ENCODE measurements around the gene EFEMP1.
"Not testable (repeated sequence)": the region's sequence is repeated elsewhere in the genome, so short reads cannot be mapped to it uniquely, and the experiment has no call there.

Gene EFEMP1

DNA sequence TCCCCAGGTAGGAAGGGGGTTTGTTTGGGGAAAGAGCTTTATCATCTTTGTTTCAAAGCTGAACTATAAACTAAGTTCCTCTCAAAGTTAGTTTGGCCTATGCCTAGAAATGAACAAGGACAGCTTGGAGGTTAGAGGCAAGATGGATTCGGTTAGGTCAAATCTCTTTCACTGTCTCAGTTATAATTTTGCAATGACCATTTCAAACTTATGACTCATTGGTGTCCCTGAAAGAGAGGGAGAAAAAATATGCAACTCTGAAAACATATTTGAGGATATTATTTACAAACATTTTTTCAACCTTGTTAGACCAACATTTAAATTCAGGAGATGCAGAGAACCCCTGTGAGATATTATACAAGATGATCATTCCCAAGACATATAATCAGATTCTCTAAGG is 95.7 kb downstream of the EFEMP1 start:
- ATAC-seq (no peak), DNase-seq (no peak)

DNA sequence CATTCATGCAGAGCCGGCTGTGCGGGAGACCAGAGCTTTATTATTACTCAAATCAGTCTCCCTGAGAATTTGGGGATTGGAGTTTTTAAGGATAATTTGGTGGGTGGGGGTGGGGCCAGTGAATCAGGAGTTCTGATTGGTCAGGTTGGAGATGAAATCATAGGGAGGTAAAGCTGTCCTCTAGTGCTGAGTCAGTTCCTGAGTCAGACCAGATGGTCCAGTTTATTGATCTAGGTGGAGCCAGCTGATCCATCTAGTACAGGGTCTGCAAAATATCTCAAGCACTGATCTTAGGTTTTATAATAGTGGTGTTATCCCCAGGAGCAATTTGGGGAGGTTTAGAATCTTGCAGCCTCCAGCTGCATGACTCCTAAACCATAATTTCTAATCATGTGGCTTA is 96.2 kb downstream of the EFEMP1 start:
- ATAC-seq, DNase-seq: not testable (repeated sequence)

DNA sequence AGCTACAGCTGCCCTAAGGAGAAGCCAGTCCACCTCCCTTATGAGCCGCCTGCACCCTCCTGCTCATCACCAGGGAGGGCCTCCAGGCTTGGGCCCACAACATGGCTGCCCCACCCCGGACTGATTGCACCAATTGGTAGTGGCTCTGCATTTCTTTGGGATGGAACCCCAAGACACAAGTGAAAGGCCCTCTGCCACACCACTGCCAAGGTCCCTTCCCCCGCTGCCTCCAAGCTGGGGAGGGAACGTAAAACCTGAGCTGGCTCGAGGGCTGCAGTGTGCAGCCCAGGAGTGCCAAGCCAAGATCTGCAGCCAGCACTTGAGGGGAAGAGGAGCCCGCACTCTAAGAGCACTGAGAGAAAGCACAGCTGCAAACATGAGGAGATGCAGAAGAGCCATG is 97.3 kb downstream of the EFEMP1 start:
- ATAC-seq (no peak), DNase-seq (no peak)

DNA sequence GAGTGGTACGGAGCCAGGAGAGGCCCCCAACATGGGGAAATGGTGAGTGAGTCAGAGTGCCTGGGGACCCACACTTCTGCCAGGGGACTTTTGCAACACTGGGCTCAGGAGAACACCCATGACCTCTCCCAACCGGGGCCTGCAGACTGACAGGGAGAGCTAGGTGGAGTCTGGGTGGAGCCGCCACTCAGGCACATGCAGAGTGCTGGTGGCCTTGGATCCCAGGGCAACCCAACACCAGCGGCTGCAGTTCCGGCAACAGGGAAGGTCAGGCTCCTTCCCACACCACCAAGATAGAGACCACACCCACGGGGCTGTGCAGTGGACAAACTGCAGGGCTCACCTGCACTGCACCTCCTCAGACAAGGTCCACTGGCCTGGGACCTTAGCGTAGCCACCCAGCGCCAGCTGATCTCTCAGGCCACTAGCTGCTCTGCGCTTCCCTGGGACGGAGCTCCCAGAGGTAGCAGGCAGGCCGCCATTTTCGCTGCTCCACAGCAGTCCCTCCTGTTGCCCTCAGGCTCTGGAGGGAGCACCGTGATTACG is 99.0 kb downstream of the EFEMP1 start:
- no peak for ATAC-seq
- no peak for DNase-seq

All from stimulated activated naive CD8-positive, alpha-beta T cell treated with anti-CD3 and anti-CD28 coated beads, Interleukin-15, Interleukin-2, amounts not matched to agents 100 U/mL and 50 U/mL, for 24 hours (primary cell).